ENCODE measurements around the gene EHMT1. TPM values are rescaled to one million over a fixed set of nuclear protein-coding genes. Genes with fewer than 3 reads are reported as not detected.
"Not testable (repeated sequence)": the region's sequence is repeated elsewhere in the genome, so short reads cannot be mapped to it uniquely, and the experiment has no call there.

Gene EHMT1
- total RNA-seq, 1 donor: 56.6 TPM

- H3K4me1 ChIP-seq (ENCODE audit: insufficient read depth, low read length): no peaks in the 10 kb centered on the region
- no peaks in the 10 kb centered on the region for H3K9me3 ChIP-seq (ENCODE audit: low read depth, low read length)
- H3K27me3 ChIP-seq (ENCODE audit: insufficient read depth, low read length): no peaks in the 10 kb centered on the region
- H3K4me3 ChIP-seq (ENCODE audit: low read length): no peak overlapping the region
Observed at GRCh38 chr9:137774775-137775386, 156.1 kb downstream of the EHMT1 start.

GRCh38 chr9:137776306-137776995 is 157.6 kb downstream of the EHMT1 start:
- no peaks in the 10 kb centered on the region for H3K4me1 ChIP-seq (ENCODE audit: insufficient read depth, low read length)
- no peak overlapping the region for H3K4me3 ChIP-seq (ENCODE audit: low read length)
- no peaks in the 10 kb centered on the region for H3K9me3 ChIP-seq (ENCODE audit: low read depth, low read length)
- H3K27me3 ChIP-seq (ENCODE audit: insufficient read depth, low read length): no peaks in the 10 kb centered on the region

GRCh38 chr9:137777761-137778160 is 159.0 kb downstream of the EHMT1 start:
- Histone ChIP-seq H3K4me3 (ENCODE audit: low read length) (no peak overlapping the region), H3K9me3 (ENCODE audit: low read depth, low read length) (no peaks in the 10 kb centered on the region), H3K27me3 (ENCODE audit: insufficient read depth, low read length) (no peaks in the 10 kb centered on the region), H3K4me1 (ENCODE audit: insufficient read depth, low read length) (no peaks in the 10 kb centered on the region)

GRCh38 chr9:137778336-137778735 is 159.5 kb downstream of the EHMT1 start:
- H3K4me3 ChIP-seq (ENCODE audit: low read length): no peak overlapping the region
- H3K9me3 ChIP-seq (ENCODE audit: low read depth, low read length): no peaks in the 10 kb centered on the region
- no peaks in the 10 kb centered on the region for H3K4me1 ChIP-seq (ENCODE audit: insufficient read depth, low read length)
- no peaks in the 10 kb centered on the region for H3K27me3 ChIP-seq (ENCODE audit: insufficient read depth, low read length)

GRCh38 chr9:137778914-137779313 is 160.1 kb downstream of the EHMT1 start:
- no peaks in the 10 kb centered on the region for H3K4me1 ChIP-seq (ENCODE audit: insufficient read depth, low read length)
- no peaks in the 10 kb centered on the region for H3K27me3 ChIP-seq (ENCODE audit: insufficient read depth, low read length)
- H3K4me3 ChIP-seq (ENCODE audit: low read length): no peak overlapping the region
- H3K9me3 ChIP-seq (ENCODE audit: low read depth, low read length): no peaks in the 10 kb centered on the region

- not testable (repeated sequence) for H3K9me3 ChIP-seq (ENCODE audit: low read depth, low read length); H3K27me3 ChIP-seq (ENCODE audit: insufficient read depth, low read length); H3K4me1 ChIP-seq (ENCODE audit: insufficient read depth, low read length); H3K4me3 ChIP-seq (ENCODE audit: low read length)
Observed at GRCh38 chr9:137780031-137780430, 161.2 kb downstream of the EHMT1 start.

GRCh38 chr9:137781906-137782585 is 163.2 kb downstream of the EHMT1 start:
- Histone ChIP-seq H3K9me3 (ENCODE audit: low read depth, low read length) (no peaks in the 10 kb centered on the region), H3K4me3 (ENCODE audit: low read length) (no peak overlapping the region), H3K4me1 (ENCODE audit: insufficient read depth, low read length) (no peaks in the 10 kb centered on the region), H3K27me3 (ENCODE audit: insufficient read depth, low read length) (no peaks in the 10 kb centered on the region)

- H3K4me1 ChIP-seq (ENCODE audit: insufficient read depth, low read length): no peaks in the 10 kb centered on the region
- no peaks in the 10 kb centered on the region for H3K27me3 ChIP-seq (ENCODE audit: insufficient read depth, low read length)
- H3K4me3 ChIP-seq (ENCODE audit: low read length): no peak overlapping the region
- no peaks in the 10 kb centered on the region for H3K9me3 ChIP-seq (ENCODE audit: low read depth, low read length)
Observed at GRCh38 chr9:137783521-137783920, 164.7 kb downstream of the EHMT1 start.

- Histone ChIP-seq H3K27me3 (ENCODE audit: insufficient read depth, low read length) (no peaks in the 10 kb centered on the region), H3K4me1 (ENCODE audit: insufficient read depth, low read length) (no peaks in the 10 kb centered on the region), H3K4me3 (ENCODE audit: low read length) (no peak overlapping the region), H3K9me3 (ENCODE audit: low read depth, low read length) (no peaks in the 10 kb centered on the region)
Observed at GRCh38 chr9:137784046-137784445, 165.2 kb downstream of the EHMT1 start.

GRCh38 chr9:137784641-137785513 is 166.1 kb downstream of the EHMT1 start:
- Histone ChIP-seq H3K27me3 (ENCODE audit: insufficient read depth, low read length) (no peaks in the 10 kb centered on the region), H3K4me3 (ENCODE audit: low read length) (no peak overlapping the region), H3K9me3 (ENCODE audit: low read depth, low read length) (no peaks in the 10 kb centered on the region), H3K4me1 (ENCODE audit: insufficient read depth, low read length) (no peaks in the 10 kb centered on the region)

GRCh38 chr9:137785704-137786161 is 166.9 kb downstream of the EHMT1 start:
- Histone ChIP-seq H3K9me3 (ENCODE audit: low read depth, low read length) (no peaks in the 10 kb centered on the region), H3K4me3 (ENCODE audit: low read length) (no peak overlapping the region), H3K4me1 (ENCODE audit: insufficient read depth, low read length) (no peaks in the 10 kb centered on the region), H3K27me3 (ENCODE audit: insufficient read depth, low read length) (no peaks in the 10 kb centered on the region)

GRCh38 chr9:137786511-137786920 is 167.7 kb downstream of the EHMT1 start:
- H3K4me3 ChIP-seq (ENCODE audit: low read length): no peak overlapping the region
- no peaks in the 10 kb centered on the region for H3K9me3 ChIP-seq (ENCODE audit: low read depth, low read length)
- H3K4me1 ChIP-seq (ENCODE audit: insufficient read depth, low read length): no peaks in the 10 kb centered on the region
- no peaks in the 10 kb centered on the region for H3K27me3 ChIP-seq (ENCODE audit: insufficient read depth, low read length)

- no peaks in the 10 kb centered on the region for H3K4me1 ChIP-seq (ENCODE audit: insufficient read depth, low read length)
Observed at GRCh38 chr9:137787381-137787780, 168.6 kb downstream of the EHMT1 start.

GRCh38 chr9:137787786-137788505 is 169.1 kb downstream of the EHMT1 start:
- no peaks in the 10 kb centered on the region for H3K9me3 ChIP-seq (ENCODE audit: low read depth, low read length)
- no peak overlapping the region for H3K4me3 ChIP-seq (ENCODE audit: low read length)
- no peaks in the 10 kb centered on the region for H3K27me3 ChIP-seq (ENCODE audit: insufficient read depth, low read length)
- H3K4me1 ChIP-seq (ENCODE audit: insufficient read depth, low read length): no peaks in the 10 kb centered on the region

More at GRCh38 chr9:137787381-137787780, 168.6 kb downstream of the EHMT1 start:
- Histone ChIP-seq H3K4me3 (ENCODE audit: low read length) (no peak overlapping the region), H3K27me3 (ENCODE audit: insufficient read depth, low read length) (no peaks in the 10 kb centered on the region), H3K9me3 (ENCODE audit: low read depth, low read length) (no peaks in the 10 kb centered on the region)

All from mononuclear cell (primary cell).